IgD-negative memory B cell (primary cell): ENCODE data around the gene MAML3. TPM values are rescaled to one million over a fixed set of nuclear protein-coding genes. Genes with fewer than 3 reads are reported as not detected.

Source experiments
- H3K27ac Mint-ChIP-seq, 3 donors: one replicate each; pipeline ENCODE4 v1.8.0; 2020 to 2022; ENCODE audit warnings: mild to moderate bottlenecking in 3 of 3, mixed read lengths in 3 of 3, moderate library complexity in 1 of 3
- H3K27me3 Mint-ChIP-seq: one replicate; pipeline ENCODE4 v1.8.0; 2021; ENCODE audit warnings: mixed read lengths
- H3K36me3 Mint-ChIP-seq: one replicate; pipeline ENCODE4 v1.8.0; 2020; ENCODE audit warnings: mild to moderate bottlenecking, mixed read lengths
- H3K4me1 Mint-ChIP-seq, 3 donors: one replicate each; pipeline ENCODE4 v1.8.0; 2020 to 2022; ENCODE audit warnings: mixed read lengths in 3 of 3, mild to moderate bottlenecking in 1 of 3
- H3K4me3 Mint-ChIP-seq, 4 donors: one replicate each; pipeline ENCODE4 v1.8.0; 2020 to 2022; ENCODE audit warnings: mild to moderate bottlenecking in 4 of 4, mixed read lengths in 4 of 4, moderate library complexity in 3 of 4
- H3K9me3 Mint-ChIP-seq, 3 donors: one replicate each; pipeline ENCODE4 v1.8.0; 2020 to 2021; ENCODE audit warnings: mixed read lengths in 3 of 3, mild to moderate bottlenecking in 1 of 3
- polyA plus RNA-seq: library from polyadenylated mRNA; unstranded; fragments of 300-500 nt; fragmentation: Illumina TruSeq; gene quantifications from one replicate; pipeline ENCODE4 v1.2.3, GENCODE V29; 2021

Gene MAML3
- polyA plus RNA-seq, 1 donor from 2014 or later, result 0.03 TPM

GRCh38 chr4:140106289-140106844, 47.6 kb downstream of the MAML3 start:
- H3K4me3 Mint-ChIP-seq, result no peak overlapping the region
- peaks cover 27% of the 10 kb centered on the region for H3K27me3 Mint-ChIP-seq
- peaks cover 0 to 4% (median 0%) of the 10 kb centered on the region in 3 donors for H3K9me3 Mint-ChIP-seq
- peaks cover 0 to 5% (median 3%) of the 10 kb centered on the region in 3 donors for H3K4me1 Mint-ChIP-seq
- H3K36me3 Mint-ChIP-seq, result no peaks in the 10 kb centered on the region
- H3K27ac Mint-ChIP-seq, result peak overlapping the region in 1 of 3 donors; percentile 40

GRCh38 chr4:140105436-140105835, 48.5 kb downstream of the MAML3 start:
- H3K4me3 Mint-ChIP-seq, result no peak overlapping the region
- no peaks in the 10 kb centered on the region for H3K36me3 Mint-ChIP-seq
- peaks cover 0 to 5% (median 3%) of the 10 kb centered on the region in 3 donors for H3K4me1 Mint-ChIP-seq
- no peak overlapping the region for H3K27ac Mint-ChIP-seq
- peaks cover 0 to 4% (median 0%) of the 10 kb centered on the region in 3 donors for H3K9me3 Mint-ChIP-seq
- H3K27me3 Mint-ChIP-seq, result peaks cover 35% of the 10 kb centered on the region

- Mint-ChIP-seq H3K36me3 (no peaks in the 10 kb centered on the region), H3K9me3 (peaks cover 0 to 5% (median 0%) of the 10 kb centered on the region in 3 donors), H3K4me3 (no peak overlapping the region), H3K27me3 (peaks cover 29% of the 10 kb centered on the region), H3K4me1 (peaks cover 8 to 14% (median 9%) of the 10 kb centered on the region in 3 donors), H3K27ac (no peak overlapping the region)
Observed at GRCh38 chr4:140103676-140104075, 50.3 kb downstream of the MAML3 start.

- H3K27ac Mint-ChIP-seq, result no peak overlapping the region
- H3K27me3 Mint-ChIP-seq, result peaks cover 28% of the 10 kb centered on the region
- H3K4me3 Mint-ChIP-seq, result no peak overlapping the region
- peaks cover 6 to 24% (median 10%) of the 10 kb centered on the region in 3 donors for H3K4me1 Mint-ChIP-seq
- peaks cover 0 to 5% (median 0%) of the 10 kb centered on the region in 3 donors for H3K9me3 Mint-ChIP-seq
- no peaks in the 10 kb centered on the region for H3K36me3 Mint-ChIP-seq
Observed at GRCh38 chr4:140102421-140102820, 51.6 kb downstream of the MAML3 start.

- H3K4me1 Mint-ChIP-seq, result peaks cover 16 to 37% (median 26%) of the 10 kb centered on the region in 3 donors
- no peaks in the 10 kb centered on the region for H3K36me3 Mint-ChIP-seq
- no peak overlapping the region for H3K27ac Mint-ChIP-seq
- peaks cover 0 to 9% (median 0%) of the 10 kb centered on the region in 3 donors for H3K9me3 Mint-ChIP-seq
- H3K4me3 Mint-ChIP-seq, result no peak overlapping the region
- peaks cover 36% of the 10 kb centered on the region for H3K27me3 Mint-ChIP-seq
Observed at GRCh38 chr4:140100771-140101170, 53.2 kb downstream of the MAML3 start.

- no peaks in the 10 kb centered on the region for H3K36me3 Mint-ChIP-seq
- H3K27ac Mint-ChIP-seq, result no peak overlapping the region
- peaks cover 23 to 37% (median 34%) of the 10 kb centered on the region in 3 donors for H3K4me1 Mint-ChIP-seq
- peaks cover 42% of the 10 kb centered on the region for H3K27me3 Mint-ChIP-seq
- H3K9me3 Mint-ChIP-seq, result peaks cover 0 to 14% (median 0%) of the 10 kb centered on the region in 3 donors
- H3K4me3 Mint-ChIP-seq, result no peak overlapping the region
Observed at GRCh38 chr4:140099983-140100382, 54.0 kb downstream of the MAML3 start.

- peak overlapping the region in 2 of 4 donors; percentile 39 to 73 for H3K4me3 Mint-ChIP-seq
- H3K27me3 Mint-ChIP-seq, result peaks cover 47% of the 10 kb centered on the region
- H3K9me3 Mint-ChIP-seq, result peaks cover 0 to 14% (median 0%) of the 10 kb centered on the region in 3 donors
- peaks cover 26 to 45% (median 42%) of the 10 kb centered on the region in 3 donors for H3K4me1 Mint-ChIP-seq
- H3K36me3 Mint-ChIP-seq, result no peaks in the 10 kb centered on the region
- H3K27ac Mint-ChIP-seq, result no peak overlapping the region
Observed at GRCh38 chr4:140098455-140099160, 55.4 kb downstream of the MAML3 start.

GRCh38 chr4:140097572-140097971, 56.4 kb downstream of the MAML3 start:
- Mint-ChIP-seq H3K4me3 (peak overlapping the region in 1 of 4 donors; percentile 77), H3K9me3 (peaks cover 0 to 13% (median 0%) of the 10 kb centered on the region in 3 donors), H3K27ac (no peak overlapping the region)

GRCh38 chr4:140096921-140097320, 57.1 kb downstream of the MAML3 start:
- Mint-ChIP-seq H3K4me1 (peaks cover 26 to 45% (median 42%) of the 10 kb centered on the region in 3 donors), H3K9me3 (peaks cover 0 to 10% (median 0%) of the 10 kb centered on the region in 3 donors), H3K27me3 (peaks cover 51% of the 10 kb centered on the region), H3K4me3 (peak overlapping the region in 2 of 4 donors; percentile 72 to 77), H3K36me3 (no peaks in the 10 kb centered on the region), H3K27ac (no peak overlapping the region)

More at GRCh38 chr4:140097572-140097971, 56.4 kb downstream of the MAML3 start:
- peaks cover 26 to 45% (median 42%) of the 10 kb centered on the region in 3 donors for H3K4me1 Mint-ChIP-seq
- H3K27me3 Mint-ChIP-seq, result peaks cover 48% of the 10 kb centered on the region
- no peaks in the 10 kb centered on the region for H3K36me3 Mint-ChIP-seq

GRCh38 chr4:140096483-140096861, 57.5 kb downstream of the MAML3 start:
- peaks cover 51% of the 10 kb centered on the region for H3K27me3 Mint-ChIP-seq
- H3K4me3 Mint-ChIP-seq, result peak overlapping the region in 2 of 4 donors; percentile 72 to 77
- no peaks in the 10 kb centered on the region for H3K36me3 Mint-ChIP-seq
- no peak overlapping the region for H3K27ac Mint-ChIP-seq
- H3K9me3 Mint-ChIP-seq, result peaks cover 0 to 10% (median 0%) of the 10 kb centered on the region in 3 donors
- H3K4me1 Mint-ChIP-seq, result peaks cover 26 to 45% (median 42%) of the 10 kb centered on the region in 3 donors

- Mint-ChIP-seq H3K4me1 (peaks cover 26 to 45% (median 42%) of the 10 kb centered on the region in 3 donors), H3K27ac (peak overlapping the region in 1 of 3 donors; percentile 69), H3K27me3 (peaks cover 46% of the 10 kb centered on the region), H3K4me3 (peak overlapping the region; percentile 37 to 88 (median 56)), H3K36me3 (no peaks in the 10 kb centered on the region), H3K9me3 (peaks cover 0 to 10% (median 0%) of the 10 kb centered on the region in 3 donors)
Observed at GRCh38 chr4:140095694-140096482, 58.1 kb downstream of the MAML3 start.

GRCh38 chr4:140094438-140095420, 59.3 kb downstream of the MAML3 start:
- H3K27me3 Mint-ChIP-seq, result peaks cover 41% of the 10 kb centered on the region
- H3K36me3 Mint-ChIP-seq, result no peaks in the 10 kb centered on the region
- H3K27ac Mint-ChIP-seq, result no peak overlapping the region
- H3K9me3 Mint-ChIP-seq, result peaks cover 0 to 9% (median 0%) of the 10 kb centered on the region in 3 donors
- peaks cover 21 to 41% (median 40%) of the 10 kb centered on the region in 3 donors for H3K4me1 Mint-ChIP-seq
- H3K4me3 Mint-ChIP-seq, result peak overlapping the region; percentile 37 to 88 (median 52)

- no peak overlapping the region for H3K4me3 Mint-ChIP-seq
- H3K27ac Mint-ChIP-seq, result peak overlapping the region in 1 of 3 donors; percentile 39
- peaks cover 18 to 30% (median 20%) of the 10 kb centered on the region in 3 donors for H3K4me1 Mint-ChIP-seq
Observed at GRCh38 chr4:140092094-140092851, 61.7 kb downstream of the MAML3 start.

More at GRCh38 chr4:140092094-140092851, 61.7 kb downstream of the MAML3 start:
- Mint-ChIP-seq H3K9me3 (peaks cover 0 to 9% (median 0%) of the 10 kb centered on the region in 3 donors), H3K36me3 (no peaks in the 10 kb centered on the region), H3K27me3 (peaks cover 39% of the 10 kb centered on the region)
